ENCODE measurements around the gene GJA1.
"Not testable (repeated sequence)": the region's sequence is repeated elsewhere in the genome, so short reads cannot be mapped to it uniquely, and the experiment has no call there.

GJA1 gene

DNA sequence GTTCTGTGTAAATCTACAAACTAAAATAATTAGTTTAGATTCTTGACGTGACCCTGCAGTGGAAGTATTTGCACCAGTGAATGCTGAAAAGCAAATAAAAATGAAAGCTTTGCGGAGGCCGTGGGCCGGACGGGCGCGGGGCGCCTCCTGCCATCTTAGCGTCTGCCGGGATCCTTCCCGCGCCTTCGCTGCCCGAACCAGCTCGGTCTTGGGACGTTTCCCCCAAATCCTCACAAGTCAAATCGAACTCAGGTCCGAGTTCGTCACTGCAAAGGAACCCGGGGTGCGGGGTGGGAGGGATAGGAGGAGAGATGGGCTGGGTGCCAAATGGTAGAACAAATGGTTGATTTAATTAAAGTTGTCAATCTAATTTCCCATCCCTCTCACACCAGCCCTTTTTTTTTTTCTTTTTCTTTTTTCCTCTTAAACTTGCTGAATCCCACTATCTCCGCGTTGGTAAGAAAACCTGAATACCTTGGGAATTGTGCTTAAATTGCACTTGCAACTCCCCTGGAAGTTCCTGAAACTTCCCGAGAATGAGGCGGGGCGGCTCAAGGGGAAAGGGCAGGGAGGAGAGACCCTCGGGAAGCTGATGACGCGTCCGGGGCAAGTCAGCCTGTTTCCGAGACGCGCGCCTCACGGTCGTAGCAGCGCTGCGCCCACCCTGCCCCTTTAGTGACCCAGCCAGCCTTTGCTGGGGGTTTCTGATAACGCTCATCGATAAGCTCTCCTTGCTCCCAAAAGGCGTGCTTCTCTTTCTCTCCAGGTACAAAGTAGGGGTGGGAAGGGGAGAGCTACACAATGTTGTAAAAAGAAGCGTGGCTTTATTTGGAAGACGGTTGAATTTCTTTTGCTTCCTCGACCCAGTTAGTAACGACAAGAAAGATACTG is 1.8 kb downstream of the GJA1 start:
- no peak for DNase-seq (ENCODE audit: low read depth in 2 of 2)

DNA sequence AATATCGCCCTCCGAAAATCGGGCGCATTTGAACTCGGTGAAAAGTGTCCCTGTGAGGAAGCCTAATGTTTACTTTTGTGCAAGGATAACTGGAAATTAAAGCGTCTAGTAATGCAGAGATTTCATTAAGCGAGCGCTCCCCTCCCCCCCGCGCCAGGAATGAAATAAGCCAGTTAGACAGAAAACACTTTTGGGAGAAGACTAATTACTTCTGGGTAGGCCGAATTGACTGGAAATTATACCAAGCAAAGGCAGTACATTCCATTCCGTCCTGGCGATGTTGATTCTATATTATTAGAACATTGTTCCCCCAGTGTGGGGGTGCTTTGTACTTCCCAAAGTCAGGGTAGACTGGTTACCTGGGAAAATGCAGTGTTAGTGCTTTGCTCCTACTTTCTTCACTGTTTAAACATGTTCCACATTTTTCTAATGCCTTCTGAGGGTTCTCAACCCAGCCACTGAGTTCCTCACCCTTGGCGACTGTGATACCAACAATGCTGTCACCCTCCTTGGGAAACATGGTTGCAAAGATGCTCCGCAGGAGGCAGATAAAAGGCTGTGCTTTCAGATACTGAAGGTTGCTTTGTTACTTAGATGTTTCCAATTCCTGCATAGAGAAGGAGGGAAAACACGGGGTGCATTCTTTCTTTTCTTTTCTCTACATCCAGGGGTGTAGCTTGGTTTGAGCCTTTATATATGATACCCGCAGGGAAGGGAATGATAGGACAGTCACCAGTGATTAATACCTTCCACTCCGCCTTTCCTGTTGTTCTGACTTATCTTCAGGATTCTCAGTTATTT is 2.6 kb downstream of the GJA1 start:
- DNase-seq (ENCODE audit: low read depth in 2 of 2), result no peak

DNA sequence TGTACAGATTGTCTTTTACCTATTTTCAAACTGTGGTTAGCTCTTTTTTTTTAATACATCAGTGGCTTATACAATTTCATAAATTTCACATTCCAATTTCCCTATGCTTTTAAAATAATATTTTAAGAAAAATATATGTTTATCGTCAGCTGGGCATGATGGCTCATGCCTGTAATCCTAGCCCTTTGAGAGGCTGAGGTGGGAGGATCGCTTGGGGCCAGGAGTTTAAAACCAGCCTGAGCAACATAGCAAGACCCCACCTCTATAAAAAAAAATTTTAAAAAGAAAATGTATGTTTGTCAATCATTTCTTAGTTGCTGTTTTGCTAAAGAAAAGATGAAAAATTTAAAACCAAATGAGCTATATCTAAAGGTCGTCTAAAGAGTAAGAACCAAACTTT is 3.4 kb downstream of the GJA1 start:
- DNase-seq (ENCODE audit: low read depth in 2 of 2), result no peak

DNA sequence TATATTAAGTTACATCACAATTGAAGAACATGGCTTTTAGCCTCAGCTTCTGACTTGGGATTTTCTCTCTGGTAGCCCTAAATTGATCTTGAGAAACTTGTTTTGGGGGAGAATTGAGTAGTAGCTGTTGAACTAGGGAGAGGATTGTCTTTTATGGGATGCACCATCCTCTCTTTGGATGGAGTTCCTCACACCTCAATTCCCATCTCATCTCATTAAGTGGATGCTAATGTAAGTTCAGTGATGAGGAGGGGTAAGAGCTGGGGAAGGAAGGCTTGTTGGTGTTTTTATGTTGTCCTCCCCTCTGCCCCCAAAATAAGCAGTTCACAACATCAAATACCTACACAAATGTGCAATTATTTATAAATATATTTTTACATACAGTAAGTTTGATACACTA is 4.0 kb downstream of the GJA1 start:
- no peak for DNase-seq (ENCODE audit: low read depth in 2 of 2)

DNA sequence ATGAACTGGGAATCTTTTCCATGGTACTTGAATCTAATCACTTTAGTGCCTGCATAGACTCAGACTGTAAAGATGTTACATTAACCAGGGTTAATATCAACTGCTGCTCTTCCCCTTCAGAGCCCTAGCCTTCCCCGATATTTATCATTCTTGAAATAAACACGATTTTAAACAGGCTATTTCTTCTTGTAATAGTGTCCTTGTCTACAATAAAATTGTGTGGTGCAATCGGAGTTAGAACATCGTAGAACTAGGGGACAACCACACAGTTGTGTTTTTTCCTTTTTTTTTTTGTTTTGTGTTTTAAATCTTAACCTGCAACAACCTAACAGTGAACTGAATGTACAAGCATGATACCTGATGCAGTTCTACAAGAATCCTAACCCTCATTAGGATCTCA is 4.5 kb downstream of the GJA1 start:
- DNase-seq (ENCODE audit: low read depth in 2 of 2), result no peak

DNA sequence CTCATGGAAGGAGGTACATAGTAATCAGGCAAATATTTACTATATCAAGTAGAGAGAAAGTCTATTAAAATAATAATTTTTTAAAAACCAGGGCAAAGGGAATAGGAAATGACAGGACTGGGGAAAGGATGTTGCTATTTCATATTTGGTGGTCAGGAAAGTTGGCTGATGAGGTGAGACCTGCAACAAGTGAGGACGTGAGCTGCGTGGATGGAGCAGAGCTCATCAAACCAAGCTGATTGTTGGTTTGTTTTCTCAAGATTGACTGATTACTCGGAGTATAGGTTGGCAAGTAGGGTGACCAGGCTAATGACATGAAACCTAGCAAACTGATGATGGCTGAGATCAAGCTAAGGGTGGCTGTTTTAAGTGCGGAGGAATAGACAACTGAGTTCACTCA is 6.0 kb downstream of the GJA1 start:
- DNase-seq (ENCODE audit: low read depth in 2 of 2), result no peak

DNA sequence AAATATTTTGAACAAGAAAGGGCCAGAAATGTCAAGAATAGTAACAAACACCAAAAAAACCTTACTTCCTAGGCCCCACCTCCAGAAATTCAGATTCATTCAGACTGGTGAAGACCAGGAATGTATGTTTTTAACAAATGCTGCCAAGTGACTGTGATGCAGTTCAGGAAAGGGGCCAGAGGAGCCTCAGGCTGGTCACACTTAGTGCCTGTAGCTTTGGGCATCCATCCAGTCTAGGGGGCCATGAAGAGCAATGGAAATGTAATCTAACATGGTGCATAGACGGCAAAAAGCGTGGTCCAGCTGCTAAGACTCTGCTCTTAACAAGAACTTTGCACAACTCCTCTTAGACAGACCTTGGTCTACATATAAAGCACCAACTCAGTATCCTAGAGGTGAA is 7.1 kb downstream of the GJA1 start:
- no peak for DNase-seq (ENCODE audit: low read depth in 2 of 2)

DNA sequence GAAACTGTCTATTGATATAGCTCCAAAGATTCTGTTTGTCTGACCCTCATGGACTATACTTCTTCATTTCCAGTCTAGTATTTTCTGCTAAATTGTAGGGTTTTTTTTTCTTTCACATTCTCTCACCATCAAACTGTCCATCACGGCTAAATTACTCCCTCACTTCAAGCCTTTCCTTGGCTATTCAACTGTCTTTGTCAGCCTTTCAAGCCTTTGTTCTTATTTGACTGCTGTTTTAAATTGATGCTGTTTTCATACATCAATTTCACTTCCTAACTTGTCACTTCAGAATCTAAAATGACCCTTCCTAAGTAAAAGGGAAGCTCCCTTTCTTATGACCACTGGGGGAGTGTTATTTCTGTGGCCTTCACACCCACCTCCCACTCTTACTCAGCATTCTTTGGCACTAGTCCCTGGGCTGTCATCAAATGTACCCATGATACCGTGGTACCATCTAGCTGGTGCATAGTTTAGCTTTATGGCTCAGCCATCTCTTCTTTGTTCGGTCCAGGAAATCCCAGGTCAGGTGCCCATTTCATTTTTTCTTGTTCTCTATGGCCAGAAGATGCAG is 8.6 kb downstream of the GJA1 start:
- DNase-seq (ENCODE audit: low read depth in 2 of 2), result no peak

DNA sequence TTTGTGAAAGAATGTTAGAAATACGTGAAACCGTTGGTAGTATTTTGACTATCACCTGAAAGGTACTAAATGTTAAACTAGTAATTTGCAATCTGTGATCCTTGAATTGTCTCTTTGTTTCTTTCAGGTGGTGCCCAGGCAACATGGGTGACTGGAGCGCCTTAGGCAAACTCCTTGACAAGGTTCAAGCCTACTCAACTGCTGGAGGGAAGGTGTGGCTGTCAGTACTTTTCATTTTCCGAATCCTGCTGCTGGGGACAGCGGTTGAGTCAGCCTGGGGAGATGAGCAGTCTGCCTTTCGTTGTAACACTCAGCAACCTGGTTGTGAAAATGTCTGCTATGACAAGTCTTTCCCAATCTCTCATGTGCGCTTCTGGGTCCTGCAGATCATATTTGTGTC is 11.3 kb downstream of the GJA1 start:
- not testable (repeated sequence) for DNase-seq (ENCODE audit: low read depth in 2 of 2)

DNA sequence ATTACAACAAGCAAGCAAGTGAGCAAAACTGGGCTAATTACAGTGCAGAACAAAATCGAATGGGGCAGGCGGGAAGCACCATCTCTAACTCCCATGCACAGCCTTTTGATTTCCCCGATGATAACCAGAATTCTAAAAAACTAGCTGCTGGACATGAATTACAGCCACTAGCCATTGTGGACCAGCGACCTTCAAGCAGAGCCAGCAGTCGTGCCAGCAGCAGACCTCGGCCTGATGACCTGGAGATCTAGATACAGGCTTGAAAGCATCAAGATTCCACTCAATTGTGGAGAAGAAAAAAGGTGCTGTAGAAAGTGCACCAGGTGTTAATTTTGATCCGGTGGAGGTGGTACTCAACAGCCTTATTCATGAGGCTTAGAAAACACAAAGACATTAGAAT is 12.3 kb downstream of the GJA1 start:
- not testable (repeated sequence) for DNase-seq (ENCODE audit: low read depth in 2 of 2)

DNA sequence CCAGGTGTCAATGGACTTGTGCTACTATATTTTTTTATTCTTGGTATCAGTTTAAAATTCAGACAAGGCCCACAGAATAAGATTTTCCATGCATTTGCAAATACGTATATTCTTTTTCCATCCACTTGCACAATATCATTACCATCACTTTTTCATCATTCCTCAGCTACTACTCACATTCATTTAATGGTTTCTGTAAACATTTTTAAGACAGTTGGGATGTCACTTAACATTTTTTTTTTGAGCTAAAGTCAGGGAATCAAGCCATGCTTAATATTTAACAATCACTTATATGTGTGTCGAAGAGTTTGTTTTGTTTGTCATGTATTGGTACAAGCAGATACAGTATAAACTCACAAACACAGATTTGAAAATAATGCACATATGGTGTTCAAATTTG is 13.1 kb downstream of the GJA1 start:
- not testable (repeated sequence) for DNase-seq (ENCODE audit: low read depth in 2 of 2)

DNA sequence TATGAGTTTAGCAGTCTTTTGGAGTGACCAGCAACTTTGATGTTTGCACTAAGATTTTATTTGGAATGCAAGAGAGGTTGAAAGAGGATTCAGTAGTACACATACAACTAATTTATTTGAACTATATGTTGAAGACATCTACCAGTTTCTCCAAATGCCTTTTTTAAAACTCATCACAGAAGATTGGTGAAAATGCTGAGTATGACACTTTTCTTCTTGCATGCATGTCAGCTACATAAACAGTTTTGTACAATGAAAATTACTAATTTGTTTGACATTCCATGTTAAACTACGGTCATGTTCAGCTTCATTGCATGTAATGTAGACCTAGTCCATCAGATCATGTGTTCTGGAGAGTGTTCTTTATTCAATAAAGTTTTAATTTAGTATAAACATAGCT is 13.9 kb downstream of the GJA1 start:
- no peak for DNase-seq (ENCODE audit: low read depth in 2 of 2)

DNA sequence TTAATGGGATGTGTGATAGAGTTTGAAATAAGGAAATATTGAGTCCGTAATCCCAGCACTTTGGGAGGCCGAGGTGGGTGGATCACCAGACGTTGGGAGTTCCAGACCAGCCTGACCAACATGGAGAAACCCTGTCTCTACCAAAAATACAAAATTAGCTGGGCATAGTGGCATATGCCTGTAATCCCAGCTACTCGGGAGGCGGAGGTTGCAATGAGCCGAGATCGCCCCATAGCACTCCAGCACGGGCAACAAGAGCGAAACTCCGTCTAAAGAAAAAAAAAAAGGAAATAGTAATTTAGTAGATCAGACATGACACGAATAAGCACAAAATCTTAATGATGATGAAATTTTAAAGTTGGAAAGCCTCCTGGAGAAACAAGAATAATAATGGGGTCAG is 14.8 kb downstream of the GJA1 start:
- no peak for DNase-seq (ENCODE audit: low read depth in 2 of 2)

DNA sequence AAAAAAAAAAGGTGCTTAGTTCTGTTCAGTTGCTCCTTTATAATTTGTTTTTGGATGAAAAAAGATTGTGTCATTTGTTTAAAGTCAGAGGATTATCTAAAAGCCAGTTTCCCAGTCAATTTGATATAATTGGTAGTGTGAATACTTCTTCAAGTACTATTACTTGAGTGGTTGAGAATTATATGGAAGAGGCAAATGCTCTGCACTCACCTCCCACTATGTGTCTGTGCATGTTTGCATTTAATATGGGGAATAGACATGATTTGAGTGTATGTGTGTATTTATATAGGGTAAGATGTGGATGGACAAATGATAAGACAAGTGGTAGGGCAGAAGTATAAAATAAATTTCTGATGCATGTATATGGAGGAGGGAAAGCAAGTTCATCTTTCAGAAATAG is 15.8 kb downstream of the GJA1 start:
- DNase-seq (ENCODE audit: low read depth in 2 of 2), result no peak

DNA sequence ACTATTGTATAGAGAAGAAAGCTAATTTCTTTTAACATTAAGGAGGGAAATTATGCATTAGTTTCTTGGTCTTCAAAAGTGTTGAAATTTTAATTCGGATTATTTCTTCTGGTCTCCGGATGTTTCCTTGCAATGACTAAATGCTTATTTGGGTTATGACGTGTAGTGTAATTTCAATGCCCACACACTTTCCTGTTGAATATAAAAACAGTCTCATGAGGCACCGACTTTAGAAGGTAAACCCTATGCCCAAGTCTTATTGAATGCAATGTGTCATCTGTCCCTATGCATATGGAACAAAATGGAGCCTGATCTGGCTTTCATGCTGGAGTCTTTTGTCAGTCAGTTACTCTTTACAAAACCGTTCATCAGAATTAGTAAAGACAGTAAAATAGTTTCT is 17.7 kb downstream of the GJA1 start:
- DNase-seq (ENCODE audit: low read depth in 2 of 2), result no peak

DNA sequence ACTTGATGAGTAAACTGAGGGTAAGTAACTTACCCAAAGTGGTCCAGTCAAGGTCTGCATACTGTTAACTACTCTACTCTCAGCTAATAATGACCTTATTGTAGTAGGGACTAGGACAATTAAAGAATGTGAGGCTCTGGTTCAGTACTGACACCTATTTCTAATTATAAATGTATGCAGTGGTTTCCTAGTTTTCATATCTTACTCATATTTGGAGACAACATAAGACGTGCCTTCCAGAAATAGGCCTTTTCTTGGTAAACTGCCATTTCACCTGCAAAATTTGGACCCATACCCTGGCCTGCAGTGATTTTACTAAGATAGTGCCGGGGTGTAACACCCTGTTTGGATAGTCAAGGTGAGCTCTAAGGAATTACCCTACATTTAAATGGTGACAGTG is 24.7 kb downstream of the GJA1 start:
- no peak for DNase-seq (ENCODE audit: low read depth in 2 of 2)

DNA sequence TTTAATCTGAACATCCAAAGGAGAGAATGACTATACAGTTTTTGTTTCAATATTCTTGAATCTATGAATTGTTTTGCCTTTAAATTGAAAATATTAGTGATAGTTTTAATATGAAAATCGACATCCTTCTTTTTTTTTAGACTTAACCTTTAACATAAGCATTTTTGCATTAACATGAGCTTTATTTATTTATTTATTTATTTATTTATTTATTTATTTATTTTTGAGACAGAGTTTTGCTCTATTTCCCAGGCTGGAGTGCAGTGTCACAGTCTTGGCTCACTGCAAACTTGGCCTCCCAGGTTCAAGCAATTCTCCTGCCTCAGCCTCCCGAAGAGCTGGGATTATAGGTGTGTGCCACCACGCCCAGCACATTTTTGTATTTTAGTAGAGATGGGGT is 27.6 kb downstream of the GJA1 start:
- DNase-seq (ENCODE audit: low read depth in 2 of 2), result no peak

DNA sequence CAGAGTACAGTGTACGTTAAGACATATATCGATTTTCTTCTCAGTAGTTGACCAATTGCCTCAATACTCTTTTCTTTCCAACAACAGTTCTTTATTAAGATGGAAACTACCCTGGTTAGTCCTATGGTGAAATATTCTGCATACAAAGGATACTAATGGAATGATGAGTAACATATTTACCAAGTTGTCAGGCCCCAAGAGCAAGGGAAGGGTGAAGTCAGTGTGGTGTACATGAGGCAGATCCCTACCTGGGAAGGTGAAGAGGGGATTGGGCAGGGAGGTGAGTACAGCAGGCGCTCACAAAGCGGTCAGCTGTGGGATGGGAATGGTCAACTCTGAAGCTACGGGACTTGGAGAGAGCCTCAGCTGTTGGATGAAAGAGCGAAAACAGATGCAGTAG is 29.7 kb downstream of the GJA1 start:
- no peak for DNase-seq (ENCODE audit: low read depth in 2 of 2)

DNA sequence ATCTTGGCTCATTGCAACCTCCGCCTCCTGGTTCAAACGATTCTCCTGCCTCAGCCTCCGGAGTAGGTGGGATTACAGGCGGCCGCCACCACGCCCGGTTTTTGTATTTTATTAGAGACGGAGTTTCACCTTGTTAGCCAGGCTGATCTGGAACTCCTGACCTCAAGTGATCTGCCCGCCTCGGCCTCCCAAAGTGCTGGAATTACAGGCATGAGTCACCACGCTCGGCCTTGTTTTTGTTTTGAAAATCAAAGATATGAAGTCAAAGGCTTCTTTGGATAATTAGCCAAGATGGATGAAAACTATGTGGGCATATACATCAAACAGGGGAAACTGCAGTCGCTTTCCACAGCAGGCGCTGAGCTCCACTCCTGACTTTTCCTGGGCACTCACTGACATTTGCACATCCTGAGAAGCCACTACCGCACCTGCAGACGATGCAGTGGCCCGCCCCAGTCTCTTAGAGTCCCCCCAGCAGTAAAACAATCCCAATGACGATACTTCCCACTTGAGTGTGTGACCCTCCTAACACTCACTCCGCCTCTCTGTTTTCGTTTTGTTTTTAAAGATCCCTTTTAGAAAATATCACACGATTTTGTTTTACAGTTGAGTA is 44.1 kb downstream of the GJA1 start:
- no peak for DNase-seq (ENCODE audit: low read depth in 2 of 2)

DNA sequence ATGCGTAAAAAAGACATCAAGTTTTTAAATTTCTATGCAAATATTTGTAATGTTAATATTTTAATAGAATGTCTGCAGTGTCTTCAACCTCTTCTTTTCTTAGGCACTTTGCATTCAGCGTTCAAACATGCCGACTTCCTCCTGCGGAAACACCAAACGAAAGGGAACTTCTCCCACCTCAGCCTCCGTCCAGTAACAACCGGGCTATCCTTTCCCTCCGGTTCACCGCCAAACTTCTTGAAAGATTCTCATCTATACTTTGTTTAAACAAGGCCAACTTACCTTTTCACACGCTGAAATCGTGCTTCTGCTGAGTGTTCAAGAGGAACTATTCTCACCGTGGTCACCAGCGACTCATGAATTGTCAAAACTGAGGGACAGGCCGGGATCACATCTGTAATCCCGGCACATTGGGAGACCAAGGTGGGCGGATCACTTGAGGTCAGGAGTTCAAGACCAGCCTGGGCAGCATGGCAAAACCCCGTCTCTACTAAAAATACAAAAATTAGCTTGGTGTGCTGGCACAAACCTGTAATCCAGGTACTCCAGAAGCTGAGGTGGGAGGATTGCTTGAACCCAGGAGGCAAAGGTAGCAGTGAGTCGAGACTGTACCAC is 44.8 kb downstream of the GJA1 start:
- no peak for DNase-seq (ENCODE audit: low read depth in 2 of 2)

DNA sequence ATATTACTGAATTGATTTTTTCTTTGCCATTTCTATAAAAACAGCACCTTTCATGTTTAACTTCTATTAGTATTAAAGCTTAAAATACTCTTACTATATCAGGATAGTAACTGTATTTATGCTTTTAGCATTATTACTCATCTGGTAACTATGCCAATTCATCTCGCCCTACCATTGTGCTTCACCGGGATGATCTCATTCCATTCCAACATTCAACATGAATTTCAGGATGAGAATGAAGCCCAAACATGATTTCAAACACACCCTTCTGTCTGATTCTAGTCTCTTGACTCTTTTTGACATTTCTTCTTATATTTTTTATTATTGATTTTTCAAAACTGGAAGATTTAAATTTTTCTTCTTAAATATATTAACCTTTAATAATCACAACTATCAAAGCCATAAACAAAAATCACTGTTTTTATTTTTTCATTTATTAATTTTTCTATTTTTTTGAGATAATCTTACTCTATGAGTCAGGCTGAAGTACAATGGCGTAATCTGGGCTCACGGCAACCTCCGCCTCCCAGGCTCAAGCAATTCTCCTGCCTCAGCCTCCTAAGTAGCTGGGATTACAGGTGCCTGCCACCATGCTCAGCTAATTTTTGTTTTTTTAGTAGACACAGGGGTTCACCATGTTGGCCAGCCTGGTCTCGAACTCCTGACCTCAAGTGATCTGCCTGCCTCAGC is 46.7 kb downstream of the GJA1 start:
- no peak for DNase-seq (ENCODE audit: low read depth in 2 of 2)

Measured in stimulated activated CD8-positive, alpha-beta memory T cell treated with anti-CD3 and anti-CD28 coated beads, Interleukin-15, amount 100 ng/mL, for 48 hours (primary cell).